NCI-H1694 (cell line): Measurements from ENCODE around the gene AMN1.
"Not testable (repeated sequence)": the region's sequence is repeated elsewhere in the genome, so short reads cannot be mapped to it uniquely, and the experiment has no call there.

ENCODE experiments used
- DNase-seq: peaks from one replicate; lab custom pipeline; 2025; lab: John Stamatoyannopoulos, UW

Gene AMN1

DNA sequence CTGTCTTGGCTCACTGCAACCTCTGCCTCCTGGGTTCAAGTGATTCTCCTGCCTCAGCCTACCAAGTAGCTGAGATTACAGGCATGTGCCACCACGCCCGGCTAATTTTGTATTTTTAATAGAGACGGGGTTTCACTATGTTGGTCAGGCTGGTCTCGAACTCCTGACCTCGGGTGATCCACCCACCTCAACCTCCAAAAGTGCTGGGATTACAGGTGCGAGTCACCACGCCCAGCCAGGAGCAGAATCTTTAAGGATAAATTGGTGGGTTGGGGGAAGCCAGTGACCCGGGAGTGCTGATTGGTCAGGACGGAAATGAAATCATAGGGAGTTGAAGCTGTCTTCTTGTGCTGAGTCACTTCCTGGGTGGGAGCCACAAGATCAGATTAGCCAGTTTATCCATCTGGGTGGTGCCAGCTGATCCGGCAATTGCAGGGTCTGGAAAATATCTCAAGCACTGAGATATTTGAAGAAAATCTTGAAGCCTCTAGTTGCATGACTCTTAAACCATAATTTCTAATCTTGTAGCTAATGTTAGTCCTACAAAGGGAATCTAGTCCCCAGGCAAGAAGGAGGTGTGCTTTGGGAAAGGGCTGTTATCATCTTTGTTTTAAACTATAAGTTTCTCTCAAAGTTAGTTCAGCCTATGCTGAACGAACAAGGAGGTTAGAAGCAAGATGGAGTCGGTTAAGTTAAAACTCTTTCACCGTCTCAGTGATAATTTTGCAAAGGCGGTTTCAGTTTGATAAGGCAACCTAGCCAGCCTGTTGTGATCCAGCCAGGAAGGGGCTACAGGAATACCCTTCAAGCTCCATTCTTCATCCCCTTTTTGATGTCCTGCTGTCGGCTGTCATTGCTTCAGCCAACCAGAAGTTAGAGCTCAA is 5.0 kb upstream of the AMN1 start:
- DNase-seq = not testable (repeated sequence)

DNA sequence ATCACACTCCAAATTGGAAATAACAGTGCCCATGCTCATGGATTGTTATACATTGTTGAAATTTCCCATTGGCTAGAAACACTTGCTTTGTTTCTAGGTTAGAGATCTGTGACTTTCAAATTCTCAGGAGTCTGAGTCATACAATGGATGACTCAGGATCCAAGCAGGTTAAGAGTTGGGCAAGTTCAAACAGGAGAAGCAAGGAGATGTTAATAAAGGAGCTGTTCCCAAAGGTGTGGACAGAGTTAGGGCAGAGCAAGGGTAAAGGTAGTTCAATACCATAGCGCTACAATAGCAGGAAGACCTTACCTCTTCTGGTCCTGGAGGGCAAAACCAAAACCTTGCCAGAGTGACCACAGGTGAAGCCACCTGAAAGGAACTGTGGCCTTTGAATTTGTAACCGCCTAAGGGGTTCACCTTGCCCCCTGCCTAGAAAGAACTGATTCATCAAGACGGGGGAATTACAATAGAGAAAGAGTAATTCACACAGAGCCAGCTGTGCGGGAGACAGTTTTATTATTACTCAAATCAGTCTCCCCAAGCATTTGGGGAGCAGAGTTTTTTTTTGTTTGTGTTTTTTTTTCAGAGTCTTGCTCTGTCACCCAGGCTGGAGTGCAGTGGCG is 4.2 kb upstream of the AMN1 start:
- DNase-seq = no peak

GRCh38 chr12:31731203-31731602 is 2.4 kb upstream of the AMN1 start:
- not testable (repeated sequence) for DNase-seq

GRCh38 chr12:31729705-31730104 is 884 bp upstream of the AMN1 start:
- DNase-seq = no peak

GRCh38 chr12:31728289-31728916 is 418 bp downstream of the AMN1 start:
- DNase-seq = no peak

DNA sequence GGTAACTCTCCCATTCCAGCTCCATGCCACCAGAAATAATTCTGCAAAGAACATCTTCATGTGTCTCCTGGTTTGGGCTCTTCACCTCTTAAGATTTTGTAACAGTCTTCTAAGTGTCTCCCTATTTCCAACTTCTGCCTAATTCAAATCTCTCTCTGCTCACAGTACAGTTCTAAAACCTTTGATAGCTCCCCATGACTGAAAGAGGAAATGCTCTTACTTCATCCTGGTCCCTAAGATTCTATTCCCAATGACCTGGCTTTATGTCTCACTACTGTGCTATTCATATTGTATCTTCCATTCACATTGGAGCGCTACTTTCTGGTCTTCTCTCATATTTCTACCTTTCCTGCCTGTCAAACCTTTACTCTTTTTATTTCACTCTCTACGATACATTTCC is 1.6 kb downstream of the AMN1 start:
- no peak for DNase-seq

DNA sequence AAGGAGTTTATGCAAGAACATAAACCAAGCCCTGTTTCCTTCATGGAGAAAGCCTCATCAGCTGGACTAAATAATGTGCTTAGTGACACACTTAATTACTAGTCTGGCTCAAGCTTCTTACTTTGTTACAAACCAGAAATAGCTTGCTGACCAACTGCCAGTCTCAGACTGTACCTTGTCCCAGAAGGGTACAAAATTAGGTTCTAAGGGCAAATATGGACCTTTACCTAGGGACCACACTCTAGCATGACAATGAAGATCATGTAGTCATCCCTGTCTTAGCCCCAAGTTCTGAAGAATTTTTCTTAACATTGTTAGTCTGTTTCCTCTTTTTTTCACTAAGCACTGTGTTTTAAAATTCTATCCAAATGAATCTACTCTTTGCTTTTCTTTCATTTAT is 2.2 kb downstream of the AMN1 start:
- DNase-seq = no peak

DNA sequence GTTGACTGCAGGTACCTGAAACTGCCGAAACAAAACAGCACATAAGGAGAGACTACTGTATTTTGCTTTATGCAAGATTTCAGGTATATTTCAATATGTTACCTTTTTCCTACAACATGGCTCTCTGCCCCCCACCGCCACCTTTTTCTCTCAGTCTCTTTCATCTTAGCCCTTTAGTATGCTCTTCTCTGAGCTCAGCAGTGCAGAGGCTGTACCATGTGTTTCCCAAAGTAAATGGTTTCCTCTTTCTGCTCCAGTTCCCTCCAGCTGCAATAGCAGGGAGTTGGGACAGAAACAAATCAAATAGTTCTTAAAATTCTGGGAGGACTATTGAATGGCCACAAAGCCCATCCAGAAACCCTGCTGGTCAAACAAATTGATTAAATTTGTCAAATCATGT is 4.3 kb downstream of the AMN1 start:
- no peak for DNase-seq

GRCh38 chr12:31722580-31722979 is 6.2 kb downstream of the AMN1 start:
- DNase-seq = no peak

DNA sequence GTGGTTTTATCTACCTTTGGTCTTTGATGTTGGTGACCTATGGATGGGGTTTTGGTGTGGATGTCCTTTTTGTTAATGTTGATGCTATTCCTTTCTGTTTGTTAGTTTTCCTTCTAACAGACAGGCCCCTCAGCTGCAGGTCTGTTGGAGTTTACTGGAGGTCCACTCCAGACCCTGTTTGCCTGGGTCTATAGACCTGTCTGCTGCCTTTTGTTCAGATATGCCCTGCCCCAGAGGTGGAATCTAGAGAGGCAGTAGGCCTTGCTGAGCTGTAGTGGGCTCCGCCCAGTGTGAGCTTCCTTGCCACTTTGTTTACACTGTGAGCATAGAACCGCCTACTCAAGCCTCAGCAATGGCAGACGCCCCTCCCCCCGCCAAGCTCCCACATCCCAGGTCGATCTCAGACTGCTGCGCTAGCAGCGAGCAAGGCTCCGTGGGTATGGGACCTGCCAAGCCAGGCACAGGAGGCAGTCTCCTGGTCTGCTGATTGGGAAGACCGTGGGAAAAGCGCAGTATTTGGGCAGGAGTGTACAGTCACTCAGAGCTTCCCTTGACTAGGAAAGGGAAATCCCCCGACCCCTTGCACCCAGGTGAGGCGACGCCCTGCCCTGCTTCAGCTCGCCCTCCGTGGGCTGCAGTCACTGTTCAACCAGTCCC is 10.2 kb downstream of the AMN1 start:
- not testable (repeated sequence) for DNase-seq

DNA sequence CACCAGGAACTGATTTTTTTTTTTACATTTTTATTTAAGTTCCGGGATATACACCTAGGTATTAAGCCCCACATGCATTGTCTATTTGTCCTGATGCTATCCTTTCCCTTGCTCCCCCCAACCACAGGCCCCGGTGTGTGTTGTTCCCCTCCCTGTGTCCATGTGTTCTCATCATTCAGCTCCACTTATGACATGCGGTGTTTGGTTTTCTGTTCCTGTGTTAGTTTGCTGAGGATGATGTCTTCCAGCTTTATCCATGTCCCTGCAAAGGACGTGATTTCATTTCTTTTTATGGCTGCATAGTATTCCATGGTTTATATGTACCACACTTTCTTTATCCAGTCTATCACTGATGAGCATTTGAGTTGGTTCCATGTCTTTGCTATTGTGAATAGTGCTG is 11.8 kb downstream of the AMN1 start:
- DNase-seq = not testable (repeated sequence)

DNA sequence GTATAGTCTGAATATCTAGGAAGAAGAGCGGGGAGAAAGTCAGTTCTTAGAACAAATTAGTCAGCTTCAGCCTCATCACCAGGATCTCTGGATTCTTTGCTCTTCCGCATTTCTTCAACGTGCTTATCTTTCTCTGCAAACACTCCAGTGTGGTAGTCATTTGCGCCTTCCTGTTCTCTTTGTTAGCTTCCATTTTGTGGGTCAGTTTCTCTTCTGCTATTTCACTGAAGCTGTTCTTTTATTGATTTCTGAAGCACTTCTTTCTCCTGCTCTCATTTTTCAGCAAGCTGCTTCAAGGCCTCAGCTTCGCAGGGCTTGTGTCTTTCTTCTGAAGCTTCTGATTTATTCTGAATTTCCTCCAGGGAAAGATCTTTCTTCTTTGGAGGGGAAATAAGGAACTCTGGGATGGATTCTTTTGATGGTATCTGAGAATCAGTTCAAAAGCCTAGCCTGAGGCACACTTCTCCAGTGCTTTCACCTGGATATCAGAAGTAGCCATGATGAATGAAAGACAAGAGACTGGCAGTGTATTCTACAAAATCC is 13.5 kb downstream of the AMN1 start:
- no peak for DNase-seq

GRCh38 chr12:31714406-31715271 is 14.2 kb downstream of the AMN1 start:
- no peak for DNase-seq

DNA sequence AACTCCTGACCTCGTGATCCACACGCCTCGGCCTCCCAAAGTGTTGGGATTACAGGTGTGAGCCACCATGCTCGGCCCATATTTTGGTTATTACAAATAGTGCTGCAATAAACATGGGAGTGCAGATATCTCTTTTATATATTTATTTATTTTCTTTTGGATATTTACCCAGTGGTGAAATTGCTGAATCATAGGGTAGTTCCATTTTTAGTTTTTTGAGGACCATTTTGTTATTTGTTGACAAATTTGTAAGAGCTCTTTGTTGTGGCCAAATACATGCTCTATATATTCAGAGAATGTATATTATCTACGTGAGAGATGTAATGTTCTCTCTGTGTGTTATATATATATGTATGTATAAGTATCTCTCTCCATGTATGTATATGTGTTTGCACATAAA is 15.9 kb downstream of the AMN1 start:
- DNase-seq = no peak

DNA sequence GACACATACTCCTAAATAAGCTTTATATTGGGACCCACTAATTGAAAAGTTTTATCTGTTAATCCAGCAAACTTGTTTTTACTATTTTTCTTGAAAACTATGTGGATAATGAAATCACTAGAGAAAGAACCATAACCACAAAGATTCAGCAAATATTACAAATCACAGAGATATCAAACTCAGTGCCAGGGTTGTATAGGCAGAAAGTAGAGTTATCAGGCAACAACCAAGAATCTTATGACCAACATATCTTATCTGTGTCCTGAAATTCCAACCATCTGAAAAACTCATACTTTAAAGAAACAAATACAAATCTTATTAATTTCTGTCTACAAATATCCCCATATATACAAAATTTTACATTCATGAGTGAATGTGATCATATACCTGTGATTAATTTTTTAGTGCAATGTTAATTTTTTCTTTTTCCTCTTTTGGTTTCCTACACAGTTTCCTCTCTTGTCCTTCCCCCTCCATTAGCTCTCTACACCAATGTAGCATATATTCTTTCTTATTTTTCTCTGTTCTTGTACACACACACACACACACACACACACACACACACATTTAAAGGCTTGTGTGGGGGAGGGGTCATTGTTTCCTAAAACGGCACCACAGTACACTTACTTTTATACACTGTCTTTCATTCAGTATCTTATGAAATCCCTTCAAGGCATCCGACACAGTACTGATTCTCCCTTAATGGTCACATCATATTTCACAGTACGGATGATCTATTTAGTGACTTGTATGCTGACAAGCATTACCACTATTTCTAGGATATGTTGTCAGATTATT is 18.6 kb downstream of the AMN1 start:
- no peak for DNase-seq

- DNase-seq = not testable (repeated sequence)
Measured at GRCh38 chr12:31708118-31708517, 20.7 kb downstream of the AMN1 start.

DNA sequence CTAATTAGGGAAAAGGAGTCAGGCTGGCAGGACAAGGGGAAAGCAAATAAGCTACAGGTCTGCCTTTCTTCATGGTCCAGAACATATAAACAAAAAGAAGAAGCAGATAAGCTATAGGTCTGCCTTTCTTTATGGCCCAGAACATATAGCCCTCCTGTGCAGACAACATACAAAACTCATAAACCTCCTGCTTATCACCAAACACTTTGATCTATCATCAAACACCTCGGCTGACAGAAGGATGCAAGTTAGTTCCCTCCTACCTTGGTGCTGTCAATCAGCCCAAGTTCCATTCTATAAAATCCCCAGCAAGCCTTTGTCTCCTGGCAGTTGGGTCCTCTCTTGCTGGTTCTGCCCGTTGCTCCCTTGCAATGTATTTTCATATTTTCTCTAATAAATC is 23.2 kb downstream of the AMN1 start:
- no peak for DNase-seq

DNA sequence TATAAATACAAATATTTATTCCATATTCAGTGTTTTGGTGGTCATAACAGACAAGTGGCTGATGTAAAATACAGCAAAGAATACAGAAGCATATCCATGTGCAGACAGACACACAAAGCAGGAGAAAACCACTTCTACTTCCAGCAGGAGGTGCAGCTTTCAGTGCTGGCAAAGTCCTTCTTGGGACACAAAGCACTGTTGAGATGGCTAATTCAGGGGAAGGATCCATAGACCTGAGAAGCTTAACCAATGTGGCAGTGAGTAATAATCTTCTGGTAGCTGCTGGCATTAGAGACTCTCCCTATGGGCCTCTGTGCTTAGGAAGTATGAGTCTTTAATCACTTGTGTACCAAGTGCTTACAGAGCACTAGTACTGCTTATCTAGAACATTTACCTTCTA is 26.8 kb downstream of the AMN1 start:
- DNase-seq = no peak

- not testable (repeated sequence) for DNase-seq
Measured at GRCh38 chr12:31689921-31690320, 38.9 kb downstream of the AMN1 start.

DNA sequence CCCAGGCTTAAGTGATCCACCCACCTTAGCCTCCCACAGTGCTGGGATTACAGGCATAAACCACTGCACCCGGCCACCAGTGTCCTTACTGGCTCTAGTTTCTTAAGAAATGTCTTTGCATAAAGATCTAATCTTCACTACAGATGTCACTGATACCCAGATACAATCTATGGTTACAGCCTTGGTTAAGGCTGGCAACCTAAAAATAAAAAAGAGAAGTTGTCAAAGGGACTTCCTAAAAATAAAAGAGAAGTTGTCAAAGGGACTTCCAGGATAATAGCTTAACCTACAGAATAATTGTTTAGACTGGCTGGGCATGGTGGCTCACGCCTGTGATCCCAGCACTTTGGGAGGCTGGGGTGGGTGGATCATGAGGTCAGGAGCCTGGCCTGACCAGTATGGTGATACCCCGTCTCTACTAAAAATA is 41.7 kb downstream of the AMN1 start:
- DNase-seq = no peak
